MG63 (cell line): ENCODE measurements around the gene FOXL1. TPM values are rescaled to one million over a fixed set of nuclear protein-coding genes. Genes with fewer than 3 reads are reported as not detected.
"Not testable (repeated sequence)": the region's sequence is repeated elsewhere in the genome, so short reads cannot be mapped to it uniquely, and the experiment has no call there.

Experiments
- DNase-seq: peaks from one replicate; pipeline ENCODE4 v3.0.0-alpha.2; 2020
- H3K27me3 ChIP-seq: fragments of 250-450 bp; sonication (Bioruptor Pico); 2 replicates; pipeline ENCODE4 v1.5.1; 2020; ENCODE audit warnings: mild to moderate bottlenecking, moderate library complexity
- H3K36me3 ChIP-seq: fragments of 250-450 bp; sonication (Bioruptor Pico); 2 replicates; pipeline ENCODE4 v1.5.1; 2020; ENCODE audit warnings: mild to moderate bottlenecking, moderate library complexity
- H3K4me3 ChIP-seq: fragments of 250-450 bp; sonication (Bioruptor Pico); 2 replicates; pipeline ENCODE4 v1.5.1; 2020; ENCODE audit warnings: mild to moderate bottlenecking, moderate library complexity
- H3K9me3 ChIP-seq: fragments of 250-450 bp; sonication (Bioruptor Pico); 2 replicates; pipeline ENCODE4 v1.5.1; 2020; ENCODE audit warnings: mild to moderate bottlenecking, moderate library complexity
- total RNA-seq: library from RNA; depleted of rRNA; stranded (reverse); fragments of >200 nt; shearing (Covaris generic); gene quantifications from 2 replicates; pipeline ENCODE4 v1.2.3, GENCODE V29; 2014; ENCODE audit warnings: low replicate concordance

FOXL1 gene
- total RNA-seq, 1 experiment from 2014 or later: not detected

DNA sequence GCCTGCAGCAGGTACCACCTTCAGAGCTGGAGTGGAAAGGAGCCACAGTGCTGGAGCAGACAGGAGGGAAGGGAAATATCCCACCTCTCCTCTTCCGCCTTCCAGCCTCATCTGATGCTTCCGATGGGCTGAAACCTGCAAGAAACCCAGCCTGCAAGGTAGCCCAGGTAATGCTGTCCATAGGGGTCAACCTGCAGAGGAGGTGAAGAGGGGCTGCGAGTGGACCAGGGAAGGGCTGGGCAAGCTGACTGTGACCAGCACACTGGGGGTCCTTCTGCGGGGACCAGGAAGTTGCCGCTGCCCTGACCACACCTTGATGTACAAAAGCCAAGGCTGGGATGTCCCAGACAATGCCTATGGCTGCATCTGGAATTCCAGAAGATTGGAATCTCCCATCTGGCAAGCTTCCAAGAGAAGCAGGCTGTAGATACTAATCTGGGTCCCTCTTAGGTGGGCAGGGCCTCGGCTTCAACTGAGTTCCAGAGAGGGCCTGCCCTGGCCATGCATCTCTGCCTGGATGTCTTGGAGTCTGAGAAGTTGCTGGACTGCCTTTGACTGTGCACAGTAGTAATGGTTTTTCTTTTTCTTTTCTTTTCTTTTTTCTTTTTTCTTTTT, 5.8 kb downstream of the FOXL1 start:
- Histone ChIP-seq H3K4me3 (no peak overlapping the region), H3K27me3 (no peaks in the 10 kb centered on the region), H3K36me3 (no peaks in the 10 kb centered on the region), H3K9me3 (no peaks in the 10 kb centered on the region)
- no peak for DNase-seq

DNA sequence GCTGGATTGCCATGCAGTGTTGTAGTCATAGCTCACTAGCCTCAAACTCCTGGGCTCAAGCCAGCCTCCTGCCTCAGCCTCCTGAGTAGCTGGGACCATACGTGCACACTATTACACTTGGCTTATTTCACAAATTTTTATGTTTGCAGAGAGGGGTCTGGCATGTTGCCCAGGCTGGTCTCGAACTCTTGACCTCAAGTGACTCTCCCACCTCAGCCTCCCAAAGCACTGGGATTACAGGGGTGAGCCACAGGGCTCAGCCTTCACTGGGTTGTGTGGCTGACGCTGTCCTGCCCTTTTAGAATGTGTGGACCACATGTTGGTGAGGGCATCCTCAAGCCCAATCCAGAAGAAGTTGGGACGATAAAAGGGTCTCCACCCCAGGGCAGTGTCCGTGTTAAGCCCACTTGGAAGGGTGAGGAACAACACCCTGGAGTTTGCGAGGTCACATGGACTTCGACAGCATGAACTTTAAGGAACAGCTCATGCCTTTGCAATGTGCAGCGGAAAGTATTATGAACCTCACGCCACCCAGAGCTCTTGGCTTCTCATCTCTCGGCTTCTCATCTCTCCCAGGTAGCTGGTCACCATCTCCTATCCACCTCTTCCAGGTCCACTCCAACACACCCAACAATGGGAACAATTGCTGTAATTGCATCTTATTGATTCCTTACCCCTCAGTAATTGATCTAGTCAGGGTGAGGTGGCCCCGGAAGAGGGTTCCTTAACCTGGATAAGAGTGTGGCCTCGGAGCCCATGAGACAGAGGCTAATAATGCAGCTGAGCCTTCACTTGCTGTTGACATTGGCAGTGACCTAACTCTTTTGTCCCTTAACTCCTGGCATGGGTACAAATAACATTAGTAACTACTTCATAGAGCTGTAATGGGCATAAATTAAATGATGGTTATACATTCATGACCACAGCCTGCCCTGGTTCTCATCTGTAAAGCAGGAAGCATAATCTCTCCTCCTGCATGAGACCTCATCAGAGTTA, 6.7 kb downstream of the FOXL1 start:
- Histone ChIP-seq H3K9me3 (no peaks in the 10 kb centered on the region), H3K4me3 (no peak overlapping the region), H3K36me3 (no peaks in the 10 kb centered on the region), H3K27me3 (no peaks in the 10 kb centered on the region)
- peak; percentile 98 for DNase-seq

DNA sequence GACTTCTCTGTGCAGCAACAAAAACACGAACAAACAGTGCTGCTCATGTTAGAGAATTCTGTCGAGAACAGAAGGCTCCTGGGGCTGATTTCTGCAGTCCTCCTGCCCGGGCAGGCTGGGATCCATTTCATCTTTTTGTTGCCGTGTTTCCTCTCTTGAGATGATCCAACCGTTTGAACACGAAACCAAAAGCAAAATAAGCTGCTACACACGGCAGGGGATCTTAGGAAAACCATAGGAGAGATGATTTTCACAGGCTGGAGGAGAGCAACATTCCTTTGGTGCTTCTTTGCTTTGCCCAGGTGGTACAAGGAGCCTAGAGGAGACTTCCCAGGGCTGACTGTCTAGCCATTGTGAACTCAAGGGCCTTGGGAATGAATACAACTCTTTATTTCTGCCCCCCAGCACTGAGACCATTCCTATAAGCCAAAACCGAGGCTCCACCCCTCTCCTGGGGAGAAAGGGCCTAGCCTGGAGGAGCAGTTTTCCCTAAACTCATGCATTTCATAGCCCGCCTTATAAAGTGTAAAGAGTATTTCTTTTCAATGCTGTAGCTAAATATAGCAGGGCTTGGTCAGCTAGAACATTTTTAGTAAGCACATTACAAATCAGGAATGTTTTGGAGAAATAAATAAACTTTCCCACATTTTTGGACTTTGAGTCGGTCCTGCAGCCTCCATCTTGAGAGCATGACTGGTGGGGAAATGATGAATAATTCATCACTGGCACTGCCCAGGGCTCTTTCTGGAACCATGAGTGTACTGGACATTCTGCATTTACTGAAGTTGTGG, 7.7 kb downstream of the FOXL1 start:
- DNase-seq: peak; percentile 92
- Histone ChIP-seq H3K36me3 (no peaks in the 10 kb centered on the region), H3K27me3 (no peaks in the 10 kb centered on the region), H3K9me3 (no peaks in the 10 kb centered on the region), H3K4me3 (no peak overlapping the region)

DNA sequence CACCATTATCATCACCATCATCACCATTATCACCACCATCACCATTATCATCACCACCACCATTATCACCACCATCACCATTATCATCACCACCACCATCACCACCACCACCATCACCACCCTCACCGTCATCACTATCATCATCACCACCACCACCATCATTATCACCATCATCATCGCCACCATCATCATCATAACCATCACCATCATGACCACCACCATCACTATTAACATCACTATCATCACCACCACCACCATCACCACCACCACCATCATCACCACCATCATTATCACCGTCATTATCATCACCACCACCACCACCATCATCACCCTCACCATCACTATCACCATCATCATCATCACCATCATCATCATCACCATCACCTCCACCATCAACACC, 9.1 kb downstream of the FOXL1 start:
- no peak for DNase-seq
- Histone ChIP-seq H3K9me3 (no peaks in the 10 kb centered on the region), H3K36me3 (no peaks in the 10 kb centered on the region), H3K4me3 (no peak overlapping the region), H3K27me3 (no peaks in the 10 kb centered on the region)

- not testable (repeated sequence) for H3K27me3 ChIP-seq, H3K9me3 ChIP-seq, H3K36me3 ChIP-seq, H3K4me3 ChIP-seq, DNase-seq
Observed at GRCh38 chr16:86587955-86588354, 9.6 kb downstream of the FOXL1 start.

- Histone ChIP-seq H3K27me3 (no peaks in the 10 kb centered on the region), H3K4me3 (no peak overlapping the region), H3K9me3 (no peaks in the 10 kb centered on the region), H3K36me3 (no peaks in the 10 kb centered on the region)
- peak; percentile 99 for DNase-seq
Observed at GRCh38 chr16:86590501-86591144, 12.3 kb downstream of the FOXL1 start.

GRCh38 chr16:86591270-86591669, 12.9 kb downstream of the FOXL1 start:
- no peak for DNase-seq
- H3K27me3 ChIP-seq: no peaks in the 10 kb centered on the region
- H3K9me3 ChIP-seq: no peaks in the 10 kb centered on the region
- H3K36me3 ChIP-seq: no peaks in the 10 kb centered on the region
- H3K4me3 ChIP-seq: no peak overlapping the region

GRCh38 chr16:86593913-86594620, 15.7 kb downstream of the FOXL1 start:
- DNase-seq: no peak
- H3K36me3 ChIP-seq: no peaks in the 10 kb centered on the region
- H3K9me3 ChIP-seq: no peaks in the 10 kb centered on the region
- no peak overlapping the region for H3K4me3 ChIP-seq
- no peaks in the 10 kb centered on the region for H3K27me3 ChIP-seq

DNA sequence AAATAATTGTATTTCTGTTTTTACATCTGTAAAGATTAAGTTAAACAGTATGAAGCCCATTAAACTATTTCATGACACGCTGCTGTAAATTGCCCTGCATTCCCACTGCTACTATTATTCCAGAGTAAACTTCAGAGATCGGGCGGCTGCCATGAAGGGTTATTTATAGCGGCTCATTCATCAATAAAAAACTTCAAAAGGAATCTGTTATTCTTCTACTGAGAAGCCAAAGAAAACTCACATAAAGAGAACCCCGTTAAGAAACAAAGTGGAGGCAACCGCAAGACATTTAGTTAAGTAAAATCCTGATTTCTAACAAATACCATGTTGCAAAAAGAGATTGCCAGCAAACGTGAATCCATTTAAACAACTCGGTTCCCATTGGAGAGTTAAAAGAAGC, 16.4 kb downstream of the FOXL1 start:
- Histone ChIP-seq H3K36me3 (no peaks in the 10 kb centered on the region), H3K27me3 (no peaks in the 10 kb centered on the region), H3K9me3 (no peaks in the 10 kb centered on the region), H3K4me3 (no peak overlapping the region)
- DNase-seq: no peak

GRCh38 chr16:86595983-86596605, 17.7 kb downstream of the FOXL1 start:
- no peak for DNase-seq

DNA sequence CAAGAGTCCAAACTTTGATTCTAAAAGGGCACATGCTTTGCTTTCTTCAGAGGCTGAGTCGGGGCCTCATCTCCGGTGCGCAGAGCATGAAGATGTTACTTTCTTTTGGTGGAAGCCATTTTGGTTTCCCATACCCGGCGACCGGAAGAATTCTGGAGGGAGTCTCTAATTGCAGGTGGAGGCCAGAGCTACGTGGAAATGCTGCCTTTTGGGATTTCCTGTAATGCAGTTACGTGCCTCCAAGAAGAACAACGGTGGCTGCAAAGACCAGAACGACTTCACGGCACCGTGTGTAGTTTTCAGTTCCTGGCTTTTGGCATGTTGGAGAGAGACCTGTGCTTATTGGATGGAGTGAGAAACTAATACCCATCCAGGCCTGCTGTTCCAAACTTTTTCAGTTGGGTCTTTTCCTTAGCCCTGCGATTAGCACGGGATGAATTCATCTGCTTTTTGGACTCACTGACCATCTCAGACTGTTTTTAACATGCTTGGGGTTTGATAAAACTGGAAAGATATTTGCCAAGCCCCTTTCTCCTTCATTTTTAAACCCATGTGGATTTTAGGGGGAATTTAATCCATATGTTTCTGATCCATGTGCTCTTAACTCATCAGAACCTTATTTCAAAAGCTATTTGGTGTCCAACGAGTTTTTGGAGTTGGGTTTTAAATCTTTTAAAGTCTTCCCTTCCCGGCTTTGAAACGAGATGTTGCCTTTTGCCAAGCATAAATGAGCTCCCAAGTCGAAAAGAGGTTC, 19.0 kb downstream of the FOXL1 start:
- H3K9me3 ChIP-seq: no peaks in the 10 kb centered on the region
- H3K27me3 ChIP-seq: no peaks in the 10 kb centered on the region
- no peak for DNase-seq
- no peak overlapping the region for H3K4me3 ChIP-seq
- no peaks in the 10 kb centered on the region for H3K36me3 ChIP-seq

More at GRCh38 chr16:86595983-86596605, 17.7 kb downstream of the FOXL1 start:
- Histone ChIP-seq H3K9me3 (no peaks in the 10 kb centered on the region), H3K27me3 (no peaks in the 10 kb centered on the region), H3K4me3 (no peak overlapping the region), H3K36me3 (no peaks in the 10 kb centered on the region)

GRCh38 chr16:86597880-86598606, 19.7 kb downstream of the FOXL1 start:
- Histone ChIP-seq H3K27me3 (no peaks in the 10 kb centered on the region), H3K9me3 (no peaks in the 10 kb centered on the region), H3K4me3 (no peak overlapping the region), H3K36me3 (no peaks in the 10 kb centered on the region)
- no peak for DNase-seq

GRCh38 chr16:86598607-86599565, 20.5 kb downstream of the FOXL1 start:
- no peaks in the 10 kb centered on the region for H3K9me3 ChIP-seq
- no peaks in the 10 kb centered on the region for H3K27me3 ChIP-seq
- no peak overlapping the region for H3K4me3 ChIP-seq
- H3K36me3 ChIP-seq: no peaks in the 10 kb centered on the region
- DNase-seq: no peak

DNA sequence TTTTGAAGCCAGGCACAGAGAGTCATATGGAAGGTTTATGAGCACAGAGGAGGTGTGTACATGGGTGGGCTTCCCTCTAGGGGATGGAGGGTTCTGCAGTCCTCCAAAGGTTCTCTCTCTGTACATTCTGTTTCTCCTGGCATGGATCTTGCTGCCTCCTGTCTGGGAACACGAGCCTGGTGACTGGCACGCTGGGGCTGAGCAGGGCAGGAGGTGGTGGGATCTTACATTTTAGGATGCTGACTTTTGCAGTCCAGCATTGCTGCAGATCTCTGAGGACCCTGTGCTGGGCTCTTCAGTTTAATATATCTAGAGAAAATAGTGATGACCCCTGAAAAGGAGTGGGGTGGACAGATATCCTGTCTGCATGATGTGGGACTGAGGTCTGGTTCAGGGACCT, 23.0 kb downstream of the FOXL1 start:
- Histone ChIP-seq H3K9me3 (peaks cover 13% of the 10 kb centered on the region), H3K4me3 (no peak overlapping the region), H3K36me3 (no peaks in the 10 kb centered on the region; the same call in 1 of the 2 replicates), H3K27me3 (no peaks in the 10 kb centered on the region)
- no peak for DNase-seq
